GM19025 (cell line): ENCODE measurements around the gene ALK.
"Not testable (repeated sequence)": the region's sequence is repeated elsewhere in the genome, so short reads cannot be mapped to it uniquely, and the experiment has no call there.

ENCODE experiments used
- ATAC-seq: cut with Tn5 transposase; IDR thresholded peaks from one replicate; pipeline ENCODE4 v1.9.1; 2021; ENCODE audit warnings: mild to moderate bottlenecking, low read depth, moderate library complexity; ENCODE audit not compliant: unreplicated experiment

The ALK gene

DNA sequence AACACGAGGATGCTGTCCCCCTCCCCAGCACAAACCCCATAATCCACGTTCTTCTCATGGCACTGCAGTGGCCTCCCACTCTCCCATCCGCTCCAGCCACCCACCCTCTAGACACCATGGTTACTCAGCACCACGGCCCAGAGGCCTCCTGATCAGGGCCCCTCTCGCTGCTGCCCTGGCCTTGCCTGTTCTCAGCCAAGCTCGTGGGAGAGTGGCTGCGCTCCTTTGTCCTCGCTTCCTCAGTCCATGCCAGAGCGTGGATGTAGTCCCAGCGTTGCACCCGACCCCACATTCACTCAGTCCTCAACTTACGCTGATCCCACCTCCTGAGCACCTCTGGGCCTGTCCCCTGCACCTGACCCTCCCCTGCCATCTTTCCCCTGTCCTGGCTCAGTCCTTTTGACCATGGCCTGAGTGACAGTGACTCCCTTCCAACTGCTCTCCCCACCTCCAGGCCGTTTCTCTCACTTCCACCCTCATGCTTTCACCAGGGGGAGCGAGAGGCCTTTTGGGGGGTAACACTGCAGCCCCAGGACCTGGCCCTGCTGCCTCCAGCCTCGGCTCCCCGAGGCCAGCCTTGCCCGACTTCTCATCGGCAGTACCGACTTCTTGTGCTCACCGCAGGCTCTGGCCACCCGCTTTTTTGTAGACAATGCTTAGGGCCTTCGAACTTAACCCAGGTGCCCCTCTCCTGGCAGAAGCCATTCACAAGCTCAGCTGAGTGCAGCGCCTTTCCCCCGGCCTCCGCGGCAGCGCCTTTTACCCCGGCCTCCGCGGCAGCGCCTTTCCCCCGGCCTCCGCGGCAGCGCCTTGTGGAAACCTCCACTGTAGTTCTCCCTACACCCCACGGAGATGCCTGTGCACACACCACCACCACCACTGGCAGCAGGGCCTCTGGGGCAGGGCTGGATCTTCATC is 674.7 kb downstream of the ALK start:
- no peak for ATAC-seq

DNA sequence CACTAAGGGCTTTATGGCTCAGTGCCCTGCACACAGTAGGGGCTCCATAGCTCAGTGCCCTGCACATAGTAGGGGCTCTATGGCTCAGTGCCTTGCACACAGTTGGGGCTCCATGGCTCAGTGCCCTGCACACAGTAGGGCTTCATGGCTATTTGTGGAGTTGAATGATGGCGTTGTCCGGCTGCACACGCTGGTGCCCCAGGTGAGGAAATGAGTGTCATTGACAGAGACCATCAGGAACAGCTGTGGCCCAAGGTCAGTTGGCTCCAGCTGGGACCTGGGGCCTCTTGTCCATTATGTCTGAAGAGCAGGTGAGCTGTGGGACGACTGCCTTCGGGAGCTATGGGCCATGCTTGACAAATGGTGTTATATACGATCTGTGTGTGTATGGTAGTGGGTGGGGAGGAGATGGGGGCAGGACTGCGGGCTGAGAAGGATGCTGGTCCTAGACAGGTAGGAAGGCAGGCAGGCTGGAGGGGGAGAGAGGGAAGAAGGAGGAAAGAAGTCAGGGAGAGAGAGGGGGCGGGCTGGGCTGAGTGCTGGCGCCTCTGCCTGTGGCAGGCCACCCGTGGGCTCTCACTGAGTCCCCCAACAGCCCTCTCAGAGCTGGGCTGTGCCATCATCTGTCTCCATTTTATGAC is 675.5 kb downstream of the ALK start:
- ATAC-seq = no peak

DNA sequence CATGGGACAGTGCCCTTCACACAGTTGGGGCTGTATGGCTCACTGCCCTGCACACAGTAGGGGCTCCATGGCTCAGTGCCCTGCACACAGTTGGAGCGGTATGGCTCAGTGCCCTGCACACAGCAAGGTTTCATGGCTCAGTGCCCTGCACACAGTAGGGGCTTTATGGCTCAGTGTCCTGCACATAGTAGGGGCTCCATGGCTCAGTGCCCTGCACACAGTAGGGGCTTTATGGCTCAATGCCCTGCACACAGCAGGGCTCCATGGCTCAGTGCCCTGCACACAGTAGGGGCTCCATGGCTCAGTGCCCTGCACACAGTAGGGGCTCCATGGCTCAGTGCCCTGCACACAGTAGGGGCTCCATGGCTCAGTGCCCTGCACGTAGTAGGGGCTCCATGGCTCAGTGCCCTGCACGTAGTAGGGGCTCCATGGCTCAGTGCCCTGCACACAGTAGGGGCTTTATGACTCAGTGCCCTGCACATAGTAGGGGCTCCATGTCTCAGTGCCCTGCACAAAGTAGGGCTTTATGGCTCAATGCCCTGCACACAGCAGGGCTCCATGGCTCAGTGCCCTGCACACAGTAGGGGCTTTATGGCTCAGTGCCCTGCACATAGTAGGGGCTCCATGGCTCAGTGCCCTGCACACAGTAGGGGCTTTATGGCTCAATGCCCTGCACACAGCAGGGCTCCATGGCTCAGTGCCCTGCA is 676.2 kb downstream of the ALK start:
- not testable (repeated sequence) for ATAC-seq

DNA sequence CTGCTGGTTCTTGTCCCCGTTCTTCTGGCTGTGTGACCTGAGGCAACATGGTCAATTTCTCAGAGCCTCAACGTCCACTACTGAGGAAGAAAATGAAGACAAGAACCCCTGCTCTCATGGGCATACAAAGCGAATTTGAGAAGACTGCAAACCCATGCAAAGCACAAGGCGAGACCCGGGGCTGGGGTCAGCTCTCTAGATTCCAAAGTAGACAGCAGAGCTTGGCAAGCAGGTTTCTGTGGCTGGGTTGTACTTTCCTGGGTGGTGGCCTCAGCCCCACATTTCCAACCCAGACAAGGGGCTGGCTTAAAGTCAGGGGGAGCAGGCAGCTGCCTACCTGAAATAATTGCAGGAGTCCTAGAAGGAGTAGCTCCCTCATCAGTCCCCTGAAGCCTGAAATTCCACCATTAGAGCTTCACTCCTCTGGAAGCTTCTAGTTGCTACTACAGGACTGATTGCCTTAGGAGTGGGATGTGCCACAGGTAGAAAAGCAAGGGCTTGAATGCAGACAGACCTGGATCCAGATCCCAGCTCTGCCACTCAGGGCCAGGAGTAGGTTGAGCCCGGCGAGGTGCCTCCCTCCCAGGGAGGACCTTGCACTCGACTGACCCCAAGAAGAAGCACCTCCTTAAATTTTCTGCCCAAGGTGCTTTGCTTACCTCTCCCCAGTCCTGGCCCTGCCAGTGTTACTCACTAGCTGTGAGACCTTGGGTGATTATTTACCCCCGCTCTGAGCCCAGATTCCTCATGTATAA is 678.6 kb downstream of the ALK start:
- no peak for ATAC-seq

DNA sequence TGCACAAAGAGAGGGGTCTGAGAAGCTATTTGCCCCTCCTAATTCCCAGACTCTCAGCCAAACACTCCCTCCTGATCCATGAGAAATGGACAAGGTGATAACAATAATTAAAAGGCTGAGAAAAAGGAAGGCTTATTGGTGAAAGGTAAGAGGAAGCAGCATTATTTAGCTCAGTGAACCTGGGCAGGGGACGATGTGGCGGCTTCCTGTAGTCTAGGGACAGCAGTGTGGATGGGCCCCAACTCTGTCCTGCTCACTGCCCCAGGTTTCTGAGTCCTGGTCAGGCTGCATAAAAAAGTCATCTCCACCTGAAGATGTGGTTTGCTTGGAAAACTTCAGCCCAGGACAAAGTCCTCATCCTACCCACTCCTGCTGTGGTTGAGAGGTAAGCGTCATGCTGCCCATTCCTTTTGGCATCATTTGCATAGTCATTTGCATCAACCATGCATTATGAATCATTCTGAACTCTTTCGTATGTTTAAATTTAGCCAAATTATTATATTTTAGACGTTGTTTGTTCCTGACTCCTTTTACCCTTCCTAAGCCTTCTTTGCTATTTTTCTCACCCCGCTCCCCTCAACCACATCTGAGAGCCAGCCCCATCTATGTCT is 679.3 kb downstream of the ALK start:
- ATAC-seq = no peak

DNA sequence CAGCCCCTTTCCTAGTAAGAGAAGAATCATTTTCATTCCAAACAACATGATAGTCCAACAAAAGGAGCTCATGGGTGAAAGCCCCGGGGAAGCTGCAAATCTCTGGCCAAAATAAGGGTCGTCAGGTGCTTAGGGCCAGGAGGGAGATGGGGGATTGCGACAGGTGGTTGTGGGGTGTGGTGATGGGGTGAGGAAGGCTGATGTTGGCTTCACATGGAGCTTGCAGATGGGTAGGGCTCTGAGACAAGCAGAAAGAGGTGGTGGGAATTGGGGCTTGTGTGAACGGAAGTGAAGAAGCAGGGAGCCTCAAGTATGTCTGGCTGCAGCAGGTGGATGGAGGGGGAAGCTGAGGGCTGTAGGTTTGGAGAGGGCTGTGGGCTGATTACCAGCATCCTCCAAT is 680.0 kb downstream of the ALK start:
- no peak for ATAC-seq

DNA sequence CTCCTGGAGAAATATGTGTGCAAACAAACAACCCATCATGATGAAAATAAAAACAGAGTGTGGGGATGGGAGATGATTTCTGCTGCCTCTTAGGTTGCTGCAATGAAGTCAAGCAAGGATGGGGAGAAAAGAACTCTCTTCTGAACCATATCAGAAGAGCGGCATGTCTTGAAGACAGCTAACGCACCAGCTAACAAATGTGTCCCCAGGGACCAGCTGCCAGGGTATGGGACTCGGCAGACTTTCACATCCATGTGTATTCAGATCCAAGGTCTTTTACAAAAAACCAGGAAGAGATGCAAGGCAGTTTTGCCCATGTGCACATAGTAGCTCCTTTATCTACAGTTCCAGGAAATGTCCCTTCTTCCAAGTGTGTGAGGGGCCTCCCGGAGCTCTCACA is 680.8 kb downstream of the ALK start:
- ATAC-seq = no peak

DNA sequence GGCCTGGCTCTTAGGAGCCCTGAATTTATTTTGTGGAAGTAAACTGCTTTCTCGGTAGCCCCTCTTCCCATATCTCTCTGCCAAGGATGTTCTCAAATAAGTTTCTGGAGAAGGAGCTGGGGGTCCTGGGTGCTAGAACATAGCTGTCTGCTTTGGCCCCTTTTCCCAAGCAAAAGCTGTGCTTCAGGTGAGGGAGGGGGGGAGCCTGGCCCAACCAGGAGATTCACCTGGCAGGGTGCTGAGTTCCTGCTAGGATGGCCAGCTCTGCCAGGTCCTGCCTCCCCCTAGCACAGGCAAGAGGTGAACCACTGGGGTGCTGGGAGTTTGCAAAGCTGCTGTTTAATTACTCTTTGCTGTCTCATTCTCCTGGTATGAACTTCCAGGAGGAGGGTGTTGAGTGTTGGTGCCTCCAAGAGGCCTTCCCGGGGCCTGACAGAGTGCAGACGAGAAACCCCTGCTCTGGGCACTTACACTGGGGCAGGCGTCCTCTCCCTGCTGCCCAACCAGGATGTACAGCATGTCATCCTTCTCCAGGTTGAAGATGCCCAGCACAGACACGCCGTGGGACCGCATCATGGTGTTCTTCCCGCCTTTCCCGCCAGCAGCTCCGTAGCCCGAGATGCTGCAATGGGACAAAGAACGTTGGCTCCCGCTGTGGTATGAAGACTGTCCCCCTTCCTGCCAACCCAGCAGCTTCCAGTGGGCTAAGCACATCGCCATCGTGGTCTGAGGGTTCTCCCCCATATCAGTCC is 682.0 kb downstream of the ALK start:
- no peak for ATAC-seq

DNA sequence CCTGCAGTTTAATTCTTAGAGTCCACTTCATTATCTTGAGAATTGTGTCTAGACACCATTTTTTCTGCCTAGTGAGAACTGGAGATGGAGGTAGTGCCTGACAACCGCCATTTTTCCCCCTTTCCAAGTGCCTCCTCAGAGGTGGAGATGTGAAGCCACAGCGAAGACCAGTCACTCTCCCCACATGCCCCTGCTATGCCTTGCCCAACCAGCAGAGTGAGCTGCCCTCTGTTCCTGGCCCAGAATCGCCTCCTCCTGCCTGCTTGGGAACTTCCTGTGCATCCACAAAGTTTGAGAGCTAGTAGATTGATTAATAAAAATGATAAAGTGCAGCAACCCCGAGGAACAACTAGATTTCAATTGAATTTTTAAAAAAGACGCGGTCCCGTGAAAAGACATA is 682.9 kb downstream of the ALK start:
- no peak for ATAC-seq

DNA sequence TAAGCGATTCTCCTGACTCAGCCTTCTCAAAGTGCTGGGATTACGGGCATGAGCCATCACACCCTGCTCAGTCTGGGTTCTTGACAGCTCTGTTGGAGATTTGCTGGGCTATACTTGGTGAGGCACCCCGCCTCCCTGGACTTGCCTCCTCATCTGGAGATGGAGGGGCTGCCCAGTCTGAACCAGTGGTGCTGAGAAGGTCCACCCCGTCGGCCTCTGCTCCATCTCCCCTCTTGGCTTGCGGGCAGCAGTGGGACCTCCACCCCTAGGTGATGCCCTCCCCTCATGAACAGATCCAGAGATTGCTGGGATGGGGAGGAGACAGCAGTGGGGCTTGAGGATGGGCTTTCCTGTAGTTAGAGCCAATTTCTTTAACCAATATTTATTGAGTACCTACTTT is 685.3 kb downstream of the ALK start:
- ATAC-seq = no peak

DNA sequence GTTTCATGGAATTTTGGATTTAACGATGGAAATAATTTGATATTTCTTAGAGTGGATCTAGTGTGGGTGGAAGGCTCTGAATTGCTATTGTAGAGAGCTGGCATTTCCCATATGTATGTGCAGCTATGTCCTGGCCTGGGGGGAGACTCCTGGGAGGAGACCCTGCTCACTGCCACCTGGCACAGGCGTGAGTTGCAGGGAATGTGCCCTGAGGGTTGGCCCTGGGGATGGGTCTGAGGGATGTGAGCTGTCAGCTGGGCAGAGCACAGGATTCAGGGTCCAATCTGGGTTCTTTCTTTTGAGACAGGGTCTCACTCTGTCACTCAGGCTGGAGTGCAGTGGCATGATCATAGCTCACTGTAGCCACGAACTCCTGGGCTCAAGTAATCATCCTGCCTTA is 686.0 kb downstream of the ALK start:
- no peak for ATAC-seq

DNA sequence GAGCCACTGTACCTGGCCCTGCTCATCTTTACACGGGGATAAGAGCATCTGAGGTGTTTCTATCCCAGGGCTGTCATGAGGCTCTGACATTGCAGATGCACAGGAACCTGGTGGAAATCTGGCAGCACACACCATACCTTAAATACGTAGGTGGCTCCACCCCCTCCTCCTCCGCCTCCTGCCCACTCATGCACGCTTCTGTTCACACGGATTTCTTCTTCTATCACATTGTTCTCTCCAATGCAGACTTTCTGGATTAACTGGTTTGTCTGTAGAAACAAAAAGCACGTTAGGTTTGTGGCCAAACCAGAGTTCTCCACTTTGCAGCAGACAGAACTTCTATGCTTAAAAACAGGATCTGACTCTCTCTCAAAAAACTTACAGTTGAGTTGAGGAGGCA is 688.0 kb downstream of the ALK start:
- no peak for ATAC-seq

DNA sequence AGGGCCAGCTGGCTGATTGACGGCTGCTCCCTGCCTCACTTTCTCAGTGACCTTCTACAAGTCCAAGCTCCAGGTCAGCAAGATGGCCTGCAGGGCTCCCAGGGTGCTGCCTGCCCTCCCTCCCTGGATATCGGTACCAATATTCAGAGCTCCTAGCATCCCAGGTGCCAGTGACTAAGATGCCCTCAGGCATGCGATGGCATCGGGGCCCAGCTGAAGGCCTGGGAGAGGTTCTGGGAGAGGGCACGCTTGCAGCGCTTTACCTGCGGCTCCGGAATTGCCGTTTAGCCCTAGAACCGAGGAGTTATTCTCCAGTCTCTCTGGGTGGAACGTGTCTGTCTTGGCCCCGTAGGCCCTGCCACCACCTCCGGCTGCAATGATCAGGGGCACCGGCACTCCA is 689.3 kb downstream of the ALK start:
- ATAC-seq = no peak

DNA sequence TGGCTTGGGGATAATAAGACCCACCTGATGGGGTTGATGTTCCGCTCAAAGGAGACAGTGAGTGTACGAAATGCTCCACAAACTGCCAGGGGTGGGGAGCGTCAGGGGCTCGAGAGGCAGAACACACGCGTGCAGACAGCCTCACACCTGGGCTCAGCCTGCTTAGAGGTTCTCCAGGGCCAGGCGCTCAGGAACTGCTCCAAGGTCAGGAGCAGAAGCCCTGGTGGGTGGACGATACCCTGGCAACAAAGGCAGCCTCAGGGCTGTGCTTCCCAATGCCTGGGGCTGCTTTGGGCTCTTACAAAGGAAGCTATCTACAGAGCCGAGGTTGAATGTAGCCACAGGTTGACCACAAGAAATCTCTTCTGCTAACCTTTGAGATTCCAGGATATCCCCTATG is 691.7 kb downstream of the ALK start:
- ATAC-seq = no peak

DNA sequence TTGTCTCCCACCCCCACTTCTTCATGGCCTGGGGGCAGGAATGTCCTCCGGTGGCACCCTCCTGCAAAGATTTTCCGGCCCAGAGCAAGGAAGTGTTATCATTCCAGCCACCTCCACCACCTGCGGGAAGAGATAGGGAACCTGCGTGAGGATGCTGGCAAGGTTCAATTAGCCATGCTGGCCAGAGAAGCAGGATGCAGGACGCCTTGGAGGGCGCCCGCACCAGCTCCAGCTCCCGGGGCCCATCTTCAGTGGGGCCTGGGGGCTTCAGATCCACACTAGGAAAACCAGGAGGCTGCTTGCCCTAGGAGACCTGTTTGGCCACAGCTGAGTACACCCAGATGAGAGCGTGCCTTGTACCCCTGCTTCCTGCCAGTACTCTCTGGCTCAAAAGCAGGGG is 692.4 kb downstream of the ALK start:
- no peak for ATAC-seq

DNA sequence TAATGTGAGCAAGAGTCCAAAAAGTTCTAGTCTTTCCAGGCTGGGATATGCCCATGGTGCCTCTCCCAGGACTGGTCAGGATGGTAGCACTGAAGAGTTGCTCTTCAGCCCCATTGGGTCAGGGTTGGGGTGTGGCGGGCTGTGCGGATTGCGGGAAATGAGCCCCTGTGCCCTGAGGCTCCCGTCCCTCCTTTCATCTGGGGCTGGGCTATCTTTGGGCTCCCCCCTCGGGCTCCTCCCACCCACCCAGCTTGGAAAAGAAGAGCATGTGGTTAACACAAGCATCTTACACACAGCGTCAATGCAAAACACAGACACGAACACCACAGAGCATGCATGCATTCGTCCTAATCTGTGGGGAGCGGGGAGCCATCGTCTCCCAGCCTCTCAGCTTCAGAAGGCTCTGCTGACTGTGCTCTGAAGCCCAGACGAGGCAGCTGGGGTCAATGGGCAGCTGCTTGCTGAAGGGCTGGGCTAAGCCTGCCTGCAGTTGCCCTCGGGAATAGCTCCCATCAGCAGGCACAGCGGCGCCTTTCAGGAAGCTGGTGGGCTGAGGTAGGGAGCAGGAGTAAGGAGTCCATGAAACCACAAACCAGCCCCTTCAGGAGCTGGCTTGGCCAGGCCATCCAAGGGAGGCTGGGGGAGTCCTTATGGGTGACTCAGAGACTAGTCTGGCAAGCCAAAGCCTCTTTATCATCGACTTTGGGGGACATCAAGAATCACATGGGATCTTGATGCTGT is 693.3 kb downstream of the ALK start:
- no peak for ATAC-seq

DNA sequence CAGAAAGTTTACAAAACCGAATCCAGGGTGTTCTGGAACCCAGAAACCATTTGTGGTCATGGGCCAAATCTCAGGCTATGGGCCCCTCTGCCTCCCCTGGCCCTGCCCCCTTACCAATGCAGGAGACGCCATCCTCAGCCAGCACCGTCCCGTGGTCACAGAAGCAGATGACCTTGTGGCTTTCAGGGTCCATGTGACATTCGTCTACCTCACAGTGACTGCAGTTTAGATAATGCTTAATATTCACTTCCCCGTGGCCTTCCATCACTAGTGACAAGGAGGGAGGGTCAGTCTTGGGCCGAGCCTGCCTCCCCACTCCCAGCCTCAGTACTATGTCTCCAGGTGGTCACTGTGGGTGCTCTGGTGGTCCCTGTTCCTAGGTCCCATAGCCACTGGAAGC is 694.6 kb downstream of the ALK start:
- ATAC-seq = no peak

DNA sequence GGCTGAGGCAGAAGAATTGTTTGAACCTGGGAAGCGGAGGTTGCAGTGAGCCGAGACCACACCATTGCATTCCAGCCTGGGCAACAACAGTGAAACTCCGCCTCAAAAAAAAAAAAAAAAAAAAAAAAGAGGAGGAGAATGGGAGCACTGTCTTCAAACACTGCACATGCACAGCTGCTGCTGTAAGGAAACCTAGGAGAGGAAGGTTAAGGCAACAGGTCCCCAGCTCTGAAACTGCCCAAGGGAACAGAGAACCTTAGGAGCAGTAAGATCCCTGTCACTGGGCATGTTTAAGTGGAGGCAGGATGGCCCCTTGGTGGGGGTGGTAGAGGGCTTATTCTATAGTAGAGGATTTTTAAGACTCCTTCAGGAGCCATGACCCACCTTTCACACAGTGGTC is 695.0 kb downstream of the ALK start:
- ATAC-seq = no peak

DNA sequence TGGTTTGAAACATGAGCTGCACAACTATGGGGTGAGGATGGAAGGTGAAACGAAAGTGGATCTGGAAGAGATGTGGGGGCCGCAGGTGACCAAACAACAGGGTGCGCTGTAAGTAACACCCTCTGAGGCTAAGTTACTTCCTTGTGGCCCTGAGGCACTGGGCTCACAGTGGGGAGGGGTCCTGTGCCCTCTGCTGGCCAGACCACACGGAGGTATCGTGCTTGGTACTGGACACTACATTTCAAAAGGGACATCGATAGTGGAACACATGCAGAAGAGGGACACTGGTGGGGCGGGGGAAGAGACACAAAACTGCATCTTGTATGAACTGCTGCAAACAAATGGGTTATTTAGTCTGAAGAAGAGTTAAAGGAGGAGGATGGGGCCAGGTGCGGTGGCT is 695.6 kb downstream of the ALK start:
- no peak for ATAC-seq
